DOHH2 (cell line): Measurements from ENCODE around the gene STARD13.
A peak's percentile ranks its signal among the peaks of the same experiment; 100 is the strongest.

Experiments used
- H3F3A ChIP-seq: fragments of 200-600 bp; sonication (generic), shearing (Covaris generic); 2 replicates; pipeline ENCODE4 v1.6.0; 2016; ENCODE audit warnings: antibody characterized with exemption, mild to moderate bottlenecking; ENCODE audit not compliant: control insufficient read depth, insufficient read depth
- H3K27ac ChIP-seq: fragments of 200-600 bp; sonication (generic); 2 replicates; pipeline ENCODE4 v1.5.1; 2014; ENCODE audit warnings: low read depth, mild to moderate bottlenecking, low read length, moderate library complexity
- H3K27me3 ChIP-seq: fragments of 200-600 bp; sonication (generic); 2 replicates; pipeline ENCODE4 v1.6.1; 2014; ENCODE audit warnings: mild to moderate bottlenecking, low read length, mixed read lengths; ENCODE audit not compliant: control insufficient read depth
- H3K36me3 ChIP-seq: fragments of 200-600 bp; sonication (generic); 2 replicates; pipeline ENCODE4 v1.6.1; 2014; ENCODE audit warnings: mild to moderate bottlenecking, low read length, moderate library complexity, mixed read lengths; ENCODE audit not compliant: control insufficient read depth
- H3K4me1 ChIP-seq: fragments of 200-600 bp; sonication (generic); 2 replicates; pipeline ENCODE4 v1.6.1; 2014; ENCODE audit warnings: mild to moderate bottlenecking, low read length, mixed read lengths; ENCODE audit not compliant: control insufficient read depth
- H3K4me2 ChIP-seq: fragments of 200-600 bp; sonication (generic); 2 replicates; pipeline ENCODE4 v1.6.0; 2014; ENCODE audit warnings: mild to moderate bottlenecking, low read length, moderate library complexity
- H3K4me3 ChIP-seq: fragments of 200-600 bp; sonication (generic); 2 replicates; pipeline ENCODE4 v1.5.1; 2014; ENCODE audit warnings: mild to moderate bottlenecking, low read length, mixed read lengths
- H3K79me2 ChIP-seq: fragments of 200-600 bp; sonication (generic); 2 replicates; pipeline ENCODE4 v1.6.1; 2014; ENCODE audit warnings: mild to moderate bottlenecking, low read length, mixed read lengths; ENCODE audit not compliant: control insufficient read depth
- H3K9me2 ChIP-seq: fragments of 200-600 bp; sonication (generic); replicated peaks from 2 replicates; pipeline ENCODE4 v1.6.1; 2014; ENCODE audit warnings: mild to moderate bottlenecking, low read length, mixed read lengths; ENCODE audit not compliant: control insufficient read depth
- H3K9me3 ChIP-seq: fragments of 200-600 bp; sonication (generic); 2 replicates; pipeline ENCODE4 v1.6.1; 2014; ENCODE audit warnings: antibody characterized with exemption, low read length, mixed read lengths; ENCODE audit not compliant: control insufficient read depth, insufficient read depth
- H4K20me1 ChIP-seq: fragments of 200-600 bp; sonication (generic); 2 replicates; pipeline ENCODE4 v1.6.0; 2014; ENCODE audit warnings: low read depth, mild to moderate bottlenecking, antibody characterized with exemption, low read length, moderate library complexity; ENCODE audit not compliant: control insufficient read depth, insufficient read depth
- EZH2phosphoT487 ChIP-seq: fragments of 200-600 bp; sonication (generic); IDR thresholded peaks from 2 replicates; pipeline ENCODE4 v1.6.1; 2017; ENCODE audit warnings: borderline replicate concordance, mild to moderate bottlenecking, antibody characterized with exemption, low read length, moderate library complexity, mixed read lengths
- TF ChIP-seq, protein P1 (sequence below): fragments of 200-600 bp; sonication (generic); IDR thresholded peaks from one replicate; pipeline ENCODE4 v1.5.1; 2014; ENCODE audit warnings: antibody characterized with exemption, mild to moderate bottlenecking, low read depth, low read length; ENCODE audit not compliant: poor library complexity, severe bottlenecking

The STARD13 gene

GRCh38 chr13:33112766-33113165, 172.8 kb downstream of the STARD13 start:
- Histone ChIP-seq H3K36me3 (no peaks in the 10 kb centered on the region), H3K9me3 (no peaks in the 10 kb centered on the region), H3F3A (no peaks in the 10 kb centered on the region), H3K4me2 (no peak overlapping the region), H3K4me3 (no peak overlapping the region), H3K27me3 (no peaks in the 10 kb centered on the region), H3K4me1 (peaks cover 35% of the 10 kb centered on the region), H3K27ac (no peak overlapping the region), H4K20me1 (no peaks in the 10 kb centered on the region), H3K9me2 (no peaks in the 10 kb centered on the region), H3K79me2 (no peaks in the 10 kb centered on the region)
- TF ChIP-seq, protein P1, sequence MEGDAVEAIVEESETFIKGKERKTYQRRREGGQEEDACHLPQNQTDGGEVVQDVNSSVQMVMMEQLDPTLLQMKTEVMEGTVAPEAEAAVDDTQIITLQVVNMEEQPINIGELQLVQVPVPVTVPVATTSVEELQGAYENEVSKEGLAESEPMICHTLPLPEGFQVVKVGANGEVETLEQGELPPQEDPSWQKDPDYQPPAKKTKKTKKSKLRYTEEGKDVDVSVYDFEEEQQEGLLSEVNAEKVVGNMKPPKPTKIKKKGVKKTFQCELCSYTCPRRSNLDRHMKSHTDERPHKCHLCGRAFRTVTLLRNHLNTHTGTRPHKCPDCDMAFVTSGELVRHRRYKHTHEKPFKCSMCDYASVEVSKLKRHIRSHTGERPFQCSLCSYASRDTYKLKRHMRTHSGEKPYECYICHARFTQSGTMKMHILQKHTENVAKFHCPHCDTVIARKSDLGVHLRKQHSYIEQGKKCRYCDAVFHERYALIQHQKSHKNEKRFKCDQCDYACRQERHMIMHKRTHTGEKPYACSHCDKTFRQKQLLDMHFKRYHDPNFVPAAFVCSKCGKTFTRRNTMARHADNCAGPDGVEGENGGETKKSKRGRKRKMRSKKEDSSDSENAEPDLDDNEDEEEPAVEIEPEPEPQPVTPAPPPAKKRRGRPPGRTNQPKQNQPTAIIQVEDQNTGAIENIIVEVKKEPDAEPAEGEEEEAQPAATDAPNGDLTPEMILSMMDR, result no peak
- TF ChIP-seq EZH2phosphoT487, result no peak

DNA sequence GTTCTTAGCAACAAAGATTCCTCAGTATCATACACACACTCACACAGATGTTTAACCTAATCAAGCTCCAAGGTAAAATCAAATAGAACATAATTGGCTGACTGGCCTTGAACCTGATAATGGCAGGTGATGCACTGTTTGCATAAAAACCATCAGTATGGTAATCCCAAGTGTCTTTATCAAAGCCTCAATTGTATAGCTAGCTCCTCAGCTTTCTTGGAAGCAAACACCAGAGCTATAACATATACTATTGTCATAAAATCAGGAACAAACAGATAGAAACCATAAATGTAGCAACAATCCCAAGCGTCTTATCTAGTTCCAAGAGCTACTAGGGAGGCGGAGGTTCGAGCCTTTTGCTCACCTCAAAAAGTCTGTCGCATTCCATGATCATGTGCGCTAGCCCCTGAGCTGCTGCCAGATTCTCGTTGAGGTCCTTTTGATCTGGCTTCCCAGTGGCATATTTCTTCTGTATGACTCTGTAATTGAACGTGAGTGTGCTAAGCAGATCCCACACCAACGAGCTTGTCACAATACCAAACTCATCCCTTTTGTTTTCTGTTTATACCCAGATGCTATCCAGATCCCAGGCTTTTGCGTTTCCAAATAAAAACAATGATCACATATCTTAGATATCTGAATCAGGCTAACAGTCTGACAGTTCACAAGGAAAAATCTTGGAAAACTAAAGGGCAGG, 174.0 kb downstream of the STARD13 start:
- Histone ChIP-seq H3K79me2 (no peaks in the 10 kb centered on the region), H3K4me2 (peak overlapping the region; percentile 91), H3K4me1 (peaks cover 47% of the 10 kb centered on the region), H3K36me3 (no peaks in the 10 kb centered on the region), H3K27ac (peak overlapping the region; percentile 80), H3K4me3 (peak overlapping the region; percentile 69), H3K9me2 (no peaks in the 10 kb centered on the region), H3K9me3 (no peaks in the 10 kb centered on the region), H3F3A (no peaks in the 10 kb centered on the region), H4K20me1 (no peaks in the 10 kb centered on the region), H3K27me3 (no peaks in the 10 kb centered on the region)
- TF ChIP-seq, protein P1, result no peak
- no peak for TF ChIP-seq EZH2phosphoT487

- H3K9me2 ChIP-seq, result no peaks in the 10 kb centered on the region
- H3K9me3 ChIP-seq, result no peaks in the 10 kb centered on the region
- peak overlapping the region; percentile 80 for H3K27ac ChIP-seq
- H3K4me1 ChIP-seq, result peaks cover 49% of the 10 kb centered on the region
- H3K4me2 ChIP-seq, result peak overlapping the region; percentile 91
- no peaks in the 10 kb centered on the region for H3K27me3 ChIP-seq
- no peaks in the 10 kb centered on the region for H3F3A ChIP-seq
- no peak for TF ChIP-seq EZH2phosphoT487
- TF ChIP-seq, protein P1, result no peak
- no peaks in the 10 kb centered on the region for H3K36me3 ChIP-seq
- H4K20me1 ChIP-seq, result no peaks in the 10 kb centered on the region
- H3K79me2 ChIP-seq, result no peaks in the 10 kb centered on the region
- peak overlapping the region; percentile 69 for H3K4me3 ChIP-seq
Measured at GRCh38 chr13:33110713-33111413, 174.7 kb downstream of the STARD13 start.
